ENCODE results near the gene RNF145. TPM values are rescaled to one million over a fixed set of nuclear protein-coding genes. Genes with fewer than 3 reads are reported as not detected.

Gene RNF145
- total and polyA plus RNA-seq, 10 of the 15 experiments (the other 5 are each of a cell fraction or from before 2014, with no cell fraction given) = 9.7 to 58.1 (median 38.2) TPM

DNA sequence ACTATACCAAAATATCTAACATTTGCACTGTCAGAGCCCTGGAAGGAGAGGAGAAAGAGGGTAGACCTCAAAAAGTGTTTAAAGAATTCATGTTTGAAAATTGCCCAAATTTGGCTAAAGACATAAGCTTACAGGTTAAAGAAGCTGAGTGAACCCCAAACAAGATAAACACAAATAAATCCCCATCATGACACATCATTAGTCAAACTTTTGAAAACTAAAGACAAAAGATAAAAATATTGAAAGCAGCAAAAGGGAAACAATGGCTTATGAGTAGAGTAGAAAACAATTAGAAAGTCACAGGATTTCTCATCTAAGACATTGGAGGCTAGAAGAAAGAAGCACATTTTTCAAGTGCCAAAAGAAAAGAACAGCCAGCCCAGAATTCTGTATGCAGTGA lies 47.7 kb upstream of the RNF145 start:
- H3K27ac ChIP-seq (ENCODE audit: control insufficient read depth, insufficient read depth) = no peak overlapping the region
- ChIA-PET RAD21 (ENCODE audit: unreplicated experiment) (no interaction called here), POLR2A (interaction anchor here (1.0 kb wide), 1 partner anchor 66 kb away, joined by 3 read pairs; no protein-coding TSS in a partner anchor), SMC1A (ENCODE audit: uncharacterized antibody, unreplicated experiment) (interaction anchor here (1.1 kb wide), 1 partner anchor 17 kb away, joined by 3 read pairs; no protein-coding TSS in a partner anchor), CTCF (interaction anchor here (1.1 to 1.4 kb wide), 2 partner anchors 14 to 100 kb away, joined by 3 read pairs; no protein-coding TSS in a partner anchor)
- intact Hi-C loops (cut with micrococcal nuclease; ENCODE audit: unreplicated experiment) = no loop called here
- H3K9ac ChIP-seq (ENCODE audit: control insufficient read depth, insufficient read depth, low read length) = no peak overlapping the region
- BruUV-seq (replicated peaks) = no TSS peak
- in situ Hi-C loops (cut with MboI) = no loop called here
- H3K27me3 ChIP-seq (replicated peaks in 1 of 2; ENCODE audit: control insufficient read depth in 2 of 2, insufficient read depth in 2 of 2, low read length in 1 of 2) = no peaks in the 10 kb centered on the region
- no peaks in the 10 kb centered on the region for H3K4me1 ChIP-seq (ENCODE audit: control insufficient read depth, insufficient read depth, low read length)
- ATAC-seq (no peak), DNase-seq (ENCODE audit: low read depth, low spot score) (no peak), FAIRE-seq (no peak)
- no peaks in the 10 kb centered on the region for H3K79me2 ChIP-seq (ENCODE audit: control insufficient read depth, insufficient read depth, low read length)
- H4K20me1 ChIP-seq (ENCODE audit: control insufficient read depth, insufficient read depth) = no peaks in the 10 kb centered on the region
- H2AFZ ChIP-seq (ENCODE audit: control insufficient read depth, low read depth, low read length) = no peak overlapping the region
- no peaks in the 10 kb centered on the region for H3K9me3 ChIP-seq (replicated peaks; ENCODE audit: control insufficient read depth, insufficient read depth, low read length)
- no peak overlapping the region for H3K4me3 ChIP-seq
- TF ChIP-seq SPI1 (IDR thresholded peaks at IDR 0.05; ENCODE audit: borderline replicate concordance, insufficient read depth, low read depth, low read length) = no peak
- no peak for TF ChIP-seq BCL11A (IDR thresholded peaks at IDR 0.05; ENCODE audit: low read depth, low read length)
- no peak for TF ChIP-seq MYC (IDR thresholded peaks at IDR 0.05; ENCODE audit: insufficient read depth, insufficient read length, insufficient replicate concordance, low read length, severe bottlenecking)
- TF ChIP-seq IKZF1 (conservative IDR thresholded peaks at IDR 0.05) = no peak
- TF ChIP-seq CHD1 (IDR thresholded peaks at IDR 0.05; ENCODE audit: low read depth, low read length) = no peak
- no peak for TF ChIP-seq SRF (IDR thresholded peaks at IDR 0.05; ENCODE audit: low read depth in 2 of 2, low read length in 2 of 2)
- TF ChIP-seq PAX5 (IDR thresholded peaks at IDR 0.05; ENCODE audit: borderline replicate concordance, low read depth, low read length) = no peak
- TF ChIP-seq, protein P1, sequence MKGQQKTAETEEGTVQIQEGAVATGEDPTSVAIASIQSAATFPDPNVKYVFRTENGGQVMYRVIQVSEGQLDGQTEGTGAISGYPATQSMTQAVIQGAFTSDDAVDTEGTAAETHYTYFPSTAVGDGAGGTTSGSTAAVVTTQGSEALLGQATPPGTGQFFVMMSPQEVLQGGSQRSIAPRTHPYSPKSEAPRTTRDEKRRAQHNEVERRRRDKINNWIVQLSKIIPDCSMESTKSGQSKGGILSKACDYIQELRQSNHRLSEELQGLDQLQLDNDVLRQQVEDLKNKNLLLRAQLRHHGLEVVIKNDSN (IDR thresholded peaks at IDR 0.05; ENCODE audit: borderline replicate concordance, extremely low read length, insufficient read depth, low read depth, low read length) = no peak
- no peak for TF ChIP-seq ASH2L (IDR thresholded peaks at IDR 0.05; ENCODE audit: borderline replicate concordance, low read depth)
- TF ChIP-seq RAD21 (IDR thresholded peaks at IDR 0.05; ENCODE audit: insufficient read depth, low read depth, low read length) = no peak
- no peak for TF ChIP-seq POLR2A (IDR thresholded peaks at IDR 0.05; ENCODE audit: low read depth, low read length)
- H3K36me3 ChIP-seq (ENCODE audit: control insufficient read depth in 2 of 2, insufficient read depth in 2 of 2, low read length in 1 of 2) = no peaks in the 10 kb centered on the region
- H3K4me2 ChIP-seq (ENCODE audit: control insufficient read depth, insufficient read depth) = no peak overlapping the region
